Loucy (cell line): Measurements from ENCODE around the gene PCNP.

Source experiments
- H2AFZ ChIP-seq: fragments of 200-600 bp; sonication (generic); 2 replicates; pipeline ENCODE4 v1.6.0; 2016; ENCODE audit warnings: antibody characterized with exemption, mild to moderate bottlenecking, low read length, moderate library complexity
- H3F3A ChIP-seq: fragments of 200-600 bp; 2 replicates; pipeline ENCODE4 v1.6.0; 2016; ENCODE audit warnings: antibody characterized with exemption, low read depth, mild to moderate bottlenecking
- H3K27me3 ChIP-seq: fragments of 200-600 bp; sonication (generic); 2 replicates; pipeline ENCODE4 v1.6.1; 2014; ENCODE audit warnings: low read length, mild to moderate bottlenecking; ENCODE audit not compliant: insufficient read depth, poor library complexity, severe bottlenecking
- H3K36me3 ChIP-seq: fragments of 200-600 bp; sonication (generic); 2 replicates; pipeline ENCODE4 v1.6.1; 2016; ENCODE audit warnings: low read length; ENCODE audit not compliant: insufficient read depth
- H3K4me1 ChIP-seq: fragments of 200-600 bp; sonication (generic); 2 replicates; pipeline ENCODE4 v1.5.1; 2014; ENCODE audit warnings: low read length, mild to moderate bottlenecking; ENCODE audit not compliant: insufficient read depth, poor library complexity, severe bottlenecking
- H3K4me2 ChIP-seq: fragments of 200-600 bp; sonication (generic); 2 replicates; pipeline ENCODE4 v1.6.0; 2014; ENCODE audit warnings: antibody characterized with exemption, low read length, low read depth, mild to moderate bottlenecking; ENCODE audit not compliant: poor library complexity, severe bottlenecking
- H3K4me3 ChIP-seq: fragments of 200-600 bp; sonication (generic); 2 replicates; pipeline ENCODE4 v1.5.1; 2014; ENCODE audit warnings: low read length, mild to moderate bottlenecking, mixed read lengths; ENCODE audit not compliant: poor library complexity, severe bottlenecking
- H3K79me2 ChIP-seq: fragments of 200-600 bp; sonication (generic); 2 replicates; pipeline ENCODE4 v1.6.1; 2014; ENCODE audit warnings: low read length; ENCODE audit not compliant: insufficient read depth
- H3K9ac ChIP-seq: fragments of 200-600 bp; sonication (generic); 2 replicates; pipeline ENCODE4 v1.6.0; 2014; ENCODE audit warnings: mild to moderate bottlenecking, low read depth, low read length, moderate library complexity; ENCODE audit not compliant: poor library complexity, severe bottlenecking
- H3K9me2 ChIP-seq: fragments of 200-600 bp; sonication (generic); replicated peaks from 2 replicates; pipeline ENCODE4 v1.6.1; 2016; ENCODE audit warnings: low read depth, low read length, mixed read lengths
- H3K9me3 ChIP-seq: fragments of 200-600 bp; sonication (generic); 2 replicates; pipeline ENCODE4 v1.6.1; 2014; ENCODE audit warnings: mild to moderate bottlenecking, antibody characterized with exemption, low read length, low read depth; ENCODE audit not compliant: insufficient read depth
- H4K20me1 ChIP-seq: fragments of 200-600 bp; sonication (generic); 2 replicates; pipeline ENCODE4 v1.6.0; 2014; ENCODE audit warnings: antibody characterized with exemption, low read length, mild to moderate bottlenecking; ENCODE audit not compliant: insufficient read depth, poor library complexity, severe bottlenecking
- EZH2phosphoT487 ChIP-seq: fragments of 200-600 bp; IDR thresholded peaks from 2 replicates; pipeline ENCODE4 v1.6.1; 2018; ENCODE audit warnings: antibody characterized with exemption, mild to moderate bottlenecking, moderate library complexity, borderline replicate concordance
- TF ChIP-seq, protein P1 (sequence below): fragments of 200-600 bp; sonication (generic); conservative IDR thresholded peaks from 2 replicates; pipeline ENCODE4 v1.5.1; 2014; ENCODE audit warnings: mild to moderate bottlenecking, antibody characterized with exemption, low read length

The PCNP gene

DNA sequence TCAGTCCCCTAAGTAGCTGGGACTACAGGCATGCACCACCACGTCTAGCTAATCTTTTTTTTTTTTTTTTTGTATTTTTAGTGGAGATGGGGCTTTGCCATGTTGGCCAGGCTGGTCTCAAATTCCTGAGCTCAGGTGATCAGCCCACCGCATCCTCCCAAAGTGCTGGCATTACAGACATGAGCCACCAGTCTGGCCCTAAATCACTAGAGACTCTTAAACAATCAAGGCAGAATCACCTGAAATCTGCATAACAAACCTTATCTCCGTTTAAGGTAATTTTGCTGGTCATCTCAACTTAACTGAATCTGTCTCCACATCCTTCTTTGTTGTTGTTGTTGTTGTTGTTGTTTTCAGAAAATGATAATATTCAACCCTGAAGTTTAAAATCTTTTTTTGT lies 17.9 kb upstream of the PCNP start:
- TF ChIP-seq EZH2phosphoT487 = no peak
- TF ChIP-seq, protein P1, sequence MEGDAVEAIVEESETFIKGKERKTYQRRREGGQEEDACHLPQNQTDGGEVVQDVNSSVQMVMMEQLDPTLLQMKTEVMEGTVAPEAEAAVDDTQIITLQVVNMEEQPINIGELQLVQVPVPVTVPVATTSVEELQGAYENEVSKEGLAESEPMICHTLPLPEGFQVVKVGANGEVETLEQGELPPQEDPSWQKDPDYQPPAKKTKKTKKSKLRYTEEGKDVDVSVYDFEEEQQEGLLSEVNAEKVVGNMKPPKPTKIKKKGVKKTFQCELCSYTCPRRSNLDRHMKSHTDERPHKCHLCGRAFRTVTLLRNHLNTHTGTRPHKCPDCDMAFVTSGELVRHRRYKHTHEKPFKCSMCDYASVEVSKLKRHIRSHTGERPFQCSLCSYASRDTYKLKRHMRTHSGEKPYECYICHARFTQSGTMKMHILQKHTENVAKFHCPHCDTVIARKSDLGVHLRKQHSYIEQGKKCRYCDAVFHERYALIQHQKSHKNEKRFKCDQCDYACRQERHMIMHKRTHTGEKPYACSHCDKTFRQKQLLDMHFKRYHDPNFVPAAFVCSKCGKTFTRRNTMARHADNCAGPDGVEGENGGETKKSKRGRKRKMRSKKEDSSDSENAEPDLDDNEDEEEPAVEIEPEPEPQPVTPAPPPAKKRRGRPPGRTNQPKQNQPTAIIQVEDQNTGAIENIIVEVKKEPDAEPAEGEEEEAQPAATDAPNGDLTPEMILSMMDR = no peak

DNA sequence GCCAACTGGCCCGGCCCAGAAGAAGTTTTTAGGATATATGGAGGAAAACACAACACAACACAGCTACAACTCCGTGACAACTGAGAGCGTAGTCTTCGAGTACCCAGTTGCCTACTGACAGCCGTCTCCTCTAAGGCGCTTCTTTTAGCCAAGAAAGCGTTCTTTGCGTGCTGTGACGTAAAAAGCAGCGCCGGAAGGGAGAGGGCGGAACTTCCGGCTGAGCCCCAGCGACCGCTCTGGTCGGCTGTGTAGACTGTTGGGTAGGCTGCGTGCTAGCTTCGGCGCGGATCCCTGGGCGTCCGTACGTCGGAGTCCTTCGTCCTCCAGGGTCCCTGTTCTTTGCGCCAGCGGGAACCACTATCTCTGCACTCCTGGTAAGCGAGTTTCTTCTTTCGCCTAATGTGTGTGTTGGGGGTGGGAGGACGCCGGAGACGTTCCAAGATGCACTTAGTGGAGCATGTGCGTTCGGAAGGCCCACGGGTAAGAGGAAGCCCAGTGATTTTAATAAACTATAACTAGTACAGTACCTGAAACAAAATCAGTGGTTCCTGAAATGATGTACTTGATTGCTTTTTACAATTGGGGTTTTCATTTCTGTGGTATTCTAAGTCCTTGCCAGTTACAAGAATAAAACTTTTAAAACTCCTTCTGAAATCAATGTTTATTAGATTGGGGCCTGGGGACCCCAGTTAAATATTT lies 12.2 kb upstream of the PCNP start, which contains the start of gene TRMT10C:
TSS of gene TRMT10C (plus strand) at position 239 of the 699 bp plus-strand sequence. CDS start 2,914 bp downstream, outside the sequence.
- H4K20me1 ChIP-seq = peaks cover 42% of the 10 kb centered on the region
- peaks cover 11% of the 10 kb centered on the region for H3K4me1 ChIP-seq
- peak within 1 kb of the TSS; percentile 87 for H3K4me3 ChIP-seq
- peaks cover 53% of the 10 kb centered on the region for H3K79me2 ChIP-seq
- TF ChIP-seq, protein P1 = no peak
- no peak for TF ChIP-seq EZH2phosphoT487
- H3K4me2 ChIP-seq = peak within 1 kb of the TSS; percentile 83
- peaks cover 20% of the 10 kb centered on the region; the same call in 1 of the 2 replicates for H3K36me3 ChIP-seq
- no peaks in the 10 kb centered on the region for H3F3A ChIP-seq
- peak within 1 kb of the TSS; percentile 74 for H2AFZ ChIP-seq
- peak within 1 kb of the TSS; percentile 88 for H3K9ac ChIP-seq
- H3K9me3 ChIP-seq = no peaks in the 10 kb centered on the region
- peaks cover 33% of the 10 kb centered on the region for H3K27me3 ChIP-seq
- H3K9me2 ChIP-seq = no peaks in the 10 kb centered on the region

More for the DNA sequence above, 17.9 kb upstream of the PCNP start:
- Histone ChIP-seq H3K36me3 (no peaks in the 10 kb centered on the region), H3K9ac (no peak overlapping the region), H3K9me2 (no peaks in the 10 kb centered on the region), H4K20me1 (no peaks in the 10 kb centered on the region), H3F3A (no peaks in the 10 kb centered on the region), H2AFZ (no peak overlapping the region), H3K4me3 (no peak overlapping the region), H3K27me3 (peaks cover 52% of the 10 kb centered on the region), H3K4me1 (no peaks in the 10 kb centered on the region), H3K9me3 (no peaks in the 10 kb centered on the region), H3K79me2 (no peaks in the 10 kb centered on the region), H3K4me2 (no peak overlapping the region)

DNA sequence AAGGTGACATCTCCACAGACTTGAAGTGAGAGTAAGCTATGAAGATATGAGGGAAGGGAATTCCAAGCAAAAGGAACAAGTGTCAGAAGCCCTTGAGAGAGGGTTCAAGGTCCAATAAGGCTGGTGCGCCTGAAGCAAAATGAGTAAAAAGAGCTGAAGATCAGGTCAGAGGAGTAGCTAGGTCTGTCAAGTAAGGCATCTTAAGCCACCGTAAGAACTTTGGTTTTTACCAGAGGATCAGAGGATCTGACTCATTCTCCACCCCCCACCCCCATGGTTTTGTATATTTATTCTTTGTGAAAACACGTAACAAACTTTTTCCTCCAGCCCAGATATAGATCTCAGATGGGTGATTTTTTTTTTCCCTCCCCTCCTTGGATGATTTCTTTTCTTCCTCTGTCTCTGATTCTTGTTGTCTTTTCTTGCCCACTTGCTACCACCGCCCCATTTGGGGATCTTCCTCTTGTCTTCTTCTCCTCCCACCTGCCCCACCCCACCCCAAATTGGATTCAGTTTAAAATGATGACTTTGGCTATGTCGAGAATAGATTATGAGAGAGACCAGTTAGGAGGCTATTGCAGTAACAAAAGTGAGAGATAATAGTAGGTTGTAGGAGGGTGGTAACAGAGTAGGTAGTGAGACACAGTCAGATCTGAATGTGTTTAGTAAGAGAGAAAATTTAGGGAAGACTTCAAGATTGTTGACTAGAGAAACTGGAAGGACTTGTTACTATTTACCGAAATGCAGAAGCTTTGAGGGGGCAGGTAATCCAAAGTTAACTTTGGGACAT lies 6.3 kb upstream of the PCNP start:
- no peak overlapping the region for H2AFZ ChIP-seq
- peaks cover 13% of the 10 kb centered on the region for H3K4me1 ChIP-seq
- H3K9me2 ChIP-seq = no peaks in the 10 kb centered on the region
- H3K4me2 ChIP-seq = no peak overlapping the region
- peaks cover 39% of the 10 kb centered on the region for H3K79me2 ChIP-seq
- peaks cover 32% of the 10 kb centered on the region for H4K20me1 ChIP-seq
- peaks cover 20% of the 10 kb centered on the region; the same call in 1 of the 2 replicates for H3K36me3 ChIP-seq
- H3K27me3 ChIP-seq = no peaks in the 10 kb centered on the region
- no peak overlapping the region for H3K4me3 ChIP-seq
- no peak overlapping the region for H3K9ac ChIP-seq
- H3F3A ChIP-seq = no peaks in the 10 kb centered on the region
- TF ChIP-seq, protein P1 = no peak
- TF ChIP-seq EZH2phosphoT487 = no peak
- no peaks in the 10 kb centered on the region for H3K9me3 ChIP-seq
